Activated CD4-positive, alpha-beta T cell treated with anti-CD3 and anti-CD28 coated beads, Interleukin-2, amount 50 U/mL, for 4 hours (primary cell): Measurements from ENCODE around the gene HPCAL4.
A peak's percentile ranks its signal among the peaks of the same experiment; 100 is the strongest.

Experiments used
- DNase-seq, 2 experiments: peaks; one replicate each; pipeline ENCODE4 v3.0.0-alpha.2; 2020

The HPCAL4 gene

DNA sequence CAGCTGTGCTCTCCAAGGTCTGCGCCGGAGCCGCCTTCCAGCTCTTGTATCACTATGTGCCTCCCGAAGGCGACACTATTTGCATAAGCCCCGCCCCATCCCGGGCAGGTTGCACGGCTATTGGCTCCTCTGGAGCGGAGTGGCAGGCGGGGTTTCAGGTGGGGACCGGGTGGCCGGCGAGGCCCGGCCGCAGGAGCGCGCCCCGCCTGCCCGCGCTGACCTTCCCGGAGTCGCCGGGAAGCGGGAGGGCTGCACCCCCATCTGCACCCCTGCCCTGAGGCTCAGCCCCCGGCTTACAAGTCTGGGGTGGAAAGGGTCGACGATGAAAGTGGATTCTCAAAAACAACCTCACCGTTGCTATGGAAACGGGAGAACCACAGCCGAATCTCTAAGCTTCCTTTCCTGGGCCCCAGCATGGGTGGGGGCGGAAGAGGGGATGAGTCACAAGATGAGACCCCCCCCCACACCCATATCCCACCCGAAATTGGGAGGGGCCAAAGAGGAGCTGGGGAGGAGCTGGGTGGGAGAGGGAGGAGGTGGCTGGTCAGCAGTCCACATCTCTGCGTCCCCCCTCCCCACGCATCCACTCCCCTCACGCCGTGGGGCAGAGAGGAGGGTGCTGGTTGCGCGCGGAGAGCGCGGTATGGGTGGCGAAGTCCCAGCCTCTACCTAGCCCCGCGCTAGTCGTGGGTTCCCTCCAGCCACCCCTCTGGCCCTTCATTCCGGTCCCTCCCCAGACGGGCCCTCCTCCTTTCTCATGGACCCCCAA lies at the start of gene HPCAL4:
Gene HPCAL4, minus strand, starts transcription at position 51 of the 769 bp plus-strand sequence. CDS start 6,830 bp downstream, outside the sequence.
- DNase-seq, result peak; percentile 90

DNA sequence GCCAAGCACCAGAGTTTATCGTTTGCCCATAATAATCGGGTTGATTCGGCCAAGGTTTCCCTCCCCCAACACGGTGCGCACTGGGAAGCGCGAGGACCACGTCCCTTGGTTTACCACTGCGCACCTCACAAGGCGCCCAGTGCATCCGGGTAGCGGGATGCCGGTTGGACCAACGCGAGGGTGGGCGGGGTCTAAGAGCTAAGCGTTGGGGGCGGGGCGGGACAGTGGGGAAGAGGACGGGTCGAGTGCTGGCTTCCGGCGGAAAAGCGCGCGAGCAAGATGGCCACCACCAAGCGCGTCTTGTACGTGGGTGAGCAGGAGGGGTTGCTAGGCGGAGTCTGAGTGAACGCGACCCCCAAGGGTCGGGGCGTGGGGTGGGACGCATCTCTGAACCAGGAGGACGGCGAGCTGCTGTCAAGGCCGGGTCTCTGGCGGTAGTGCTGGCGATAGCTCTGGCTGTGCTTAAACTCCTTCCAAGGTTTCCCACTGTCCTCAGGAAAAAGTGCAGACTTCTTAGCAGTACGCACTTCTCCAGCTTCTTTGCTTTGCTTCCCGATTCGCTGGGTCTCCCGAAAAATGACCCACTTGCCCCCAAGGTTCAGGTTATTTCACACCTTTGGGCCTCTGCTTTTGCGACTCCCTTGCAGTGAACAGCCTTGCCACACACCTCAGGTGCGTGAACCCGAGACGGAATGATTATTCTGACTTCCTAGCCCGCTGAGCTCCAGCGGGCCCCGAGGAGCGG lies 47.6 kb upstream of the HPCAL4 start, which contains the start of gene PPIE:
Gene PPIE, plus strand, starts transcription at position 261 of the 745 bp plus-strand sequence. Its CDS starts 19 bp downstream, at position 280.
- peak; percentile 97 for DNase-seq

- no peak for DNase-seq
These were observed 46.4 kb upstream of the HPCAL4 start for GRCh38 chr1:39737546-39738169.

DNA sequence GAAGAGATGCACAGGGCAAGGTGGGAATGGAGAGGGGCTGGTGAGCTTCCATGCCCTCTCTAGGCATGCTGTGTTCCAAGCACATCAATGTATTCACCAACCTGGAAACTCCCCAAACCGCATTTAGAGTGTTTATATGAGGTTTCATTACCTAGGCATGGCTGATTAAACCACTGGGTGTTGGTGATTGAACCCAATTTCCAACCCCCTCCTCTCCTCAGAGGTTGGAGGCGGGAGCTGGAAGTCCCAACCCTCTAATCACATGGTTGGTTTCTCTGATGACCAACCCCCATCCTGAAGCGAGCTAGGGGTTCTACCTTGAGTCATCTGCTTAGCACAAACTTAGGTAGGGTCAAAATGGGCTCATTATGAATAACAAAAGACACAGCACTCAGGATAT lies 44.5 kb upstream of the HPCAL4 start:
- DNase-seq, result no peak

DNA sequence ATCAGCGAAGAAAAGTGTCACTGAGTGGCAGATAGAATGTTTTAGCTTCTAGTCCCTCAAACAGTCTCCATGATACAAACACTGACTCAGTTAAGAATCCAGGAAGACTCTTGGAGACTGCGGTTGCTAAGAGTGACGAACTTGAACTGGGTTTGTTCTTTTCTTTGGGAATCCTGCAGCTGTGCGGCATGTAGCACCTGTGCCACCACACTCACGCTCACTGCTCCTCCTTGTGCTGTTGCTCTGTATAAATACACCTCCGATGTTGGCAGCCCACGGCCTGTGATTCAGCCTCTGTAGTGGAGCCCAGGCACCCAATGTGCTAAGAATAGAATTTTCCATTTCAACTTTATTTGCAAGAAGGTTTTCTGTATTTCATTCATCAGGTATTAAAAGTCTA lies 41.9 kb upstream of the HPCAL4 start:
- DNase-seq, result no peak

GRCh38 chr1:39732730-39733129 lies 41.5 kb upstream of the HPCAL4 start:
- no peak for DNase-seq

- DNase-seq, result no peak
These were observed 38.6 kb upstream of the HPCAL4 start for GRCh38 chr1:39729842-39730241.

DNA sequence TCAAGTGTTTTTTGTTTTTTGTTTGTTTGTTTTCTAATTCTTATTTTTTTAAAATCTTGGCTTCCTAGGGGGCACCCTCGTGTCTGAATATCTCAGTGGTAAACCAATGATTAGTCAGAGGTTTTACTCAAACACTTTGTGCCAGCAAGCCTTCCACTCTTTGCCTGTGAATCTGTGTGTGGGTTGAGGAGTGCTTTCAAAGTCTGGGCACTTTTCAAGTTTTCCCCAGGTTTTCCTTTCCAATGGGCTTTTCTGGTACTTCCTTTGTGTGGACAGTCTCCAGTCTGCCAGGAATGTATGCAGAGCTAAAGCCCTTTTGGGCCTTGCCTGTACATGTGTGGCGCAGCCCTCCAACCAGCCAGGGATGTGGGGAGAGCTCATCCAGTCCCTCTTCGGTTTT lies 37.8 kb upstream of the HPCAL4 start:
- DNase-seq, result no peak

GRCh38 chr1:39727932-39728317 lies 36.7 kb upstream of the HPCAL4 start:
- no peak for DNase-seq

DNA sequence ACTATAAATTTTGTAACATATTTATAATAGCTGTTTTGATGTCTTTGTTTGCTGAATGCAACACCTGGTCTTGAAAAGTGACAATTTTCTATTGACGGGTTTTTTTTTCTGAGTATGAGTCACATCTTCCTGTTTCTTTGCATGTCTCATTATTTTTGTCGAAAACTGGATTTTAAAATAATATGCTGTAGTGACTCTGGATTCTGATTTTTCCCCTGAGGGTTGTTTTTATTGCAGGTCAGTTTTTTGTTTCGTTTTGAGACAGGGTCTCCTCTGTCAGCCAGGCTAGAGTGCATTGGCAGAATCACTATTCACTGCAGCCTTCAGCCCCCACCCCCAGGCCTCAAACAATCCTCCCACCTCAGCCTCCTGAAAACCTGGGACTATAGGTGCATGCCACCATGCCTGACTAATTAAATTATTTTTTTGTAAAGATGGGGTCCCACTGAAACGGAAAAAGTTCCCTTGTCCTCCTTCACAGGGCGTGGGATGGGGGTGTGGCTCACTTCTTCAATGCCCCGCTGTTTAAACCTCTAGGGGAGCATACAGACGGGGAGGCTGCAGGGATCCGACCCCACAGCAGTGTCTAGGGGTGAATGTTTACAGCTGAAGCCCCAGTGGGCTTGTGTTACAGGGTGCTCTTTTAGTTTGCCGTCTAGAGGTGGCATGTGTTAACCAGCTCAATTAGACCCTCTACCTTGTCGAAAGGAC lies 36.1 kb upstream of the HPCAL4 start:
- DNase-seq, result no peak

DNA sequence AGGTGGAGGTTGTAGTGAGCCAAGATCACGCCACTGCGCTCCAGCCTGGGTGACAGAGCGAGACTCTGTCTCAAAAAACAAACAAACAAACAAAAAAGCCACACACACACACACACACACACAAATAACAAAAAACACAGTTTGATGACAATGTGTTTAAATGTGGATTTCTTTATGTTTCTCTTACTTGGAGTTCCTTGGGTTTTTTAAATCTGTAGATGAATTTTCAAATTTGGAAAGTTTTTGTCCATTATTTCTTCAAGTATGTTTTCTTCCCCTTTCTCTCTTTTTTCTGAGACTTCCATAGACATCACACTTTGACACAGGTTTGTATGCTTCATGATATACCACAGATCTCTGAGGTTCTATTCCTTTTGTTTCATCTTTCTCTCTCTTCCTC lies 35.4 kb upstream of the HPCAL4 start:
- DNase-seq, result no peak

GRCh38 chr1:39722495-39722894 lies 31.3 kb upstream of the HPCAL4 start:
- no peak for DNase-seq

- no peak for DNase-seq
These were observed 30.4 kb upstream of the HPCAL4 start for GRCh38 chr1:39721664-39722063.

DNA sequence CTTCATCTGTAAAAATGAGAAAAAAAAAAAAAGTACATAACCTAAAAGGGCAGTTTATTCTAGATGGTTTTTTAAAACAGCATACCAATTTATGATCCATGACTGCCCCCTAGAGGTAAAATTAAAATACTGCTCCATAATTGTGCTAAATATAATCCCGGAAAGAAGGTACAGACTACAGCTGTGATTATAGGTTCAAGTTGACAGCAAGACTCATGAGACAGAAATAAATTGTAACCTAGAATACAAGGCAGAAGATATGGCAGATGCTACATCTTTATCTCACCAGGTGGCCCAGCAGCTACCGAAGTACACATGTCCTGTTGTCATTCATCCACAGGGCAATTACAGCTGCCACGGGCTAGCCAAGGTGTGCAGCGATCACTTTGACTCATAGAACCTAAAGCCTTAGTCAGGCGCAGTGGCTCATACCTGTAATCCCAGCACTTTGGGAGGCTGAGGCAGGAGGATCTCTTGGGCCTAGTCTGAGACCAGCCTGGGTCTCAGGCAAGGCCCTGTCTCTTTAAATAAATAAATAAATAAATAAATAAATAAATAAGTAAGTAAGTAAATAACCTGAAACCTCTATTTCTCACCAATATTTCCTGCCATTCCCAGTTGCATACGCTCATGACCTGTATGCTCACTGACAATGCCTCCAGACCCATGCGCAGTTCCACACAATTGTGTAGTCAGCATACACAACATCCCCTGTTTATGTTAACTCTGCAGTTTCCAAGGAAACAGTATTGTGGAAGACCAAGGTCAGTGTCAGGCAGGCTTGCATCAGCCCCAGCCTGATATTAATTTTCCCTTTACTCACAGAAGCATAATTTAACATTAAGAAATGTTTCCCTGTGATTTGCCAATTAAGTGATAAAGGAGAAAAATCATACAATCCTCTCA lies 29.1 kb upstream of the HPCAL4 start:
- DNase-seq, result no peak

DNA sequence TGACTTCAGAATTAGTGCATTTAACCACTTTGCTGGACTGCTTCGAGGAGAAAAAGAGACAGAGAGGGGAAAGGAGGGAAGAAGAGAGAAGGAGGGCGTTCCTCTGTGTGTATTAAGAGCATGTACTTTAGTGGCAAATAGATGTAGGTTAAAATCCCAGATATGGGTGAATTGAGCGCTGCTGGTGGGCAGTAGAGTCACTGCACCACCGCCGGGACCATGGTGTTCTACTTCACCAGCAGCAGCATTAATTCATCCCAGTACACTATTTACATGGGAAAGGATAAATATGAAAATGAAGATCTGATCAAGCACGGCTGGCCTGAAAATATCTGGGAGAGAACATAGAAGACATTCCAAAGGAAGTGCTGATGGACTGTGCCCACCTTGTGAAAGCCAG lies 26.6 kb upstream of the HPCAL4 start:
- no peak for DNase-seq

DNA sequence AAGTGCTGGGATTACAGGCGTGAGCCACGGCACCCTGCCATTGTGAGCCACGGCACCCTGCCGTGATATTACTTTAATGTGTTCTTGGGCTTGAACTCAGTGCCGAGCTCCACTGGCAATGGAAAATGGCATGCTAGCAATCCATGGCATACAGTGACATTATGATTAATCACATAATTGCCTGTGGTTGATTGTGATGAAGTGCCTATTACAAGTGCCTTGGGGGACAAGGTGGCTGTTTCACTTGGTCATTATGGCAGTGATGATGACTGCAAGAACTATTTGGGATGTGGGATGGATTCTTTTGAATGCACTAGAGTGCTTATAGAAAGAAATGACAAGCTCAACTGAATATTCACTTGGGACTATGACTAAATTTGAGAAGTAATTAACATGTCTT lies 22.3 kb upstream of the HPCAL4 start:
- DNase-seq, result no peak

GRCh38 chr1:39711966-39712340 lies 20.7 kb upstream of the HPCAL4 start:
- no peak for DNase-seq

DNA sequence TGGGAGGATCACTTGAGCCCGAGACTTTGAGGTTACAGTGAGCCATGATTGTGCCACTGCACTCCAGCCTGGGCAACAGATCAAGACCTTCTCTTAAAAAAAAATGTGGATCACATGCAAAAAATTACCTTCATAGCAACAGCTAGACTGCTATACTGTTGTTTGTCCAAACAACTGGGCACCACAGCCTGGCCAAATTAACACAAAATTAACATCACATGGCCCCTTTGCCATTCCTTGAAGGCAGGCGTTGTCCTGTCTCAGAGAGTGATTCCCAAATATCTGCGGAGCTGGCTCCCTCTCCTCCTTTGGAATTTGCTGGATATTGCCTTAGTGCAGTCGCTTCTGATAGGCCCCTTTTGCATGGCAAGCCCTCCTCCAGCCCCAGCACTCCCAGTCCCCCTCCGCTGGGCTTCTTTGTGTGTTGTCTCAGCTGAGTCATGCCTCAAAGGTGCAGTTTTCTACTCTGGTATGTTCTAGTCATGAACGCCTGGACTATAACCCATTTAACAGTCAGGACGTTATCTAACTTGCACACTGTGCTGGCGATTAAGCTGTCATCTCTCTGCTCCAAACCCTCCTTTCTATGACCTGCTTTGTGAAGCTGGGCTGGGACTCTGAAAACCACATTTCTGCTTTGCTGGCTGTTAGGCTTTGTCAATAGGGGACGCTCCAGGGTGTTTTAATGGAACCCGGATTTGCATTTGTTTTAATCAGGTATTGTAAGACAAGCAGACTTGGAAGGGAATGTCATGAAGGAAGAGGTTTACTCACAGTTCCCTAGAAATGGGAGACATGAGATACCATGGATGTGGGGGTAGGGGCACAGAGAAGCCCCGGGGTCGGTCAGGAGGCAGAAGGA lies 20.1 kb upstream of the HPCAL4 start:
- no peak for DNase-seq

DNA sequence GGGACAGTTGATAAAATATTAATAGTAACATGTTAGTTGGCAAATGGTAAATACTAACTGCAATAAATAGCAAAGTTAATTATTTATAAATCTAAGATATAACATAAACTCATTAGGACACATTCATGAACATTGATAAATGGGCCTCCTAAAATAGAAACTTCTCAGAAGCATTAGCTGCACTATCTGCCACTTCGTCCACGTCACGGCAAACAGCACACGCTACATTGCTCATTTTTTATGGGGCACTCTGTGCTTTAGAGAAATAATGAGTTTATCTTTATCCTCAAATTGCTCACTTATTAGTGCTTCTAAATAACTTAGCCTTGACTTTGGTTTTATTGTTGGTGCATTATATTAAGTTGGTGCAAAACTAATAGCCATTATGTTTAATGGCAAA lies 16.3 kb upstream of the HPCAL4 start:
- DNase-seq, result no peak

- no peak for DNase-seq
These were observed 13.5 kb upstream of the HPCAL4 start for GRCh38 chr1:39704757-39705156.

DNA sequence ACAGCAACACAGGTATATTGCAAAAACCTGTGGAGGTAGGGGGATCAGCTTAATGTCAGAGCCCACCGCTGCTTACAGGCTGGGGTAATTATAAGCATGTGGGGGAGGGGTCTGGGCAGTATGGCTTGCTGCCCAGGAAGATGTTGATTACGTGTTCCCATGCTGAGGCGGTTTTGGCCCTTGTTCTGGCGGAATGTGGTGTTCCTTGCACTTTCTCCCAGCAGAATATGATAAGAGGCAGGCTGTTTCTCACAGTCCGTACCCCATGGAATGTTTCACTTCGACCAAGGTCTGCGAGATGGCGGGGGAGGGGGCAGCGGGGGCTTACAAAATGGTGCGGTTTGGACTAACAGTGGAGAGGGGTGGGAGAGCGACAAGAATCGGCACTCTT lies 9.8 kb upstream of the HPCAL4 start:
- no peak for DNase-seq
